Endothelial cell of umbilical vein (primary cell): ENCODE data around the gene CRY2. TPM values are rescaled to one million over a fixed set of nuclear protein-coding genes. Genes with fewer than 3 reads are reported as not detected.

Experiments used
- BruUV-seq: library from RNA; stranded (reverse); fragments of 400-500 nt; replicated peaks from 2 replicates; lab custom pipeline; 2021; lab: Mats Ljungman, UMichigan
- CTCF ChIA-PET: fragments of 300-600, 350-600 bp; sonication (Branson Sonifier 250); formaldehyde crosslinking; loops from one replicate; lab custom pipeline; 2021; ENCODE audit warnings: antibody characterized with exemption, inconsistent platforms; lab: Charles Lee
- POLR2A ChIA-PET: fragments of 300-600, 350-600 bp; sonication (Branson Sonifier 250); formaldehyde crosslinking; loops from one replicate; lab custom pipeline; 2021; ENCODE audit warnings: antibody characterized with exemption, inconsistent platforms; lab: Charles Lee
- DNase-seq: peaks from one replicate; pipeline ENCODE4 v3.0.0-alpha.2; 2011; ENCODE audit warnings: low read depth, low spot score
- FAIRE-seq: peaks from 2 replicates; lab custom pipeline; 2011; peaks lifted over from hg19 to GRCh38; lab: Jason Lieb, UNC
- H2AFZ ChIP-seq: 2 replicates; pipeline ENCODE4 v1.6.0; 2012; ENCODE audit warnings: low read depth, low read length, control low read depth, inconsistent platforms
- H3K27ac ChIP-seq: 2 replicates; pipeline ENCODE4 v1.5.1; 2011; ENCODE audit warnings: low read depth, mild to moderate bottlenecking, control low read depth, low read length, moderate library complexity; ENCODE audit not compliant: insufficient read depth
- H3K27me3 ChIP-seq, 2 experiments: 2 replicates each; pipeline versions ENCODE4 v1.6.0 to v1.6.1; 2011; ENCODE audit warnings: low read length in 2 of 2, mixed read lengths in 1 of 2; ENCODE audit not compliant: control insufficient read depth in 2 of 2, insufficient read depth in 2 of 2
- H3K36me3 ChIP-seq, 2 experiments: 2 replicates in 1 of 2; 3 replicates in 1 of 2; pipeline ENCODE4 v1.5.1; 2011; ENCODE audit warnings: low read length in 2 of 2, mild to moderate bottlenecking in 1 of 2, moderate library complexity in 1 of 2; ENCODE audit not compliant: control insufficient read depth in 2 of 2, insufficient read depth in 2 of 2; ENCODE audit errors: extremely low read depth in 1 of 2
- H3K4me1 ChIP-seq: 3 replicates; pipeline ENCODE4 v1.5.1; 2011; ENCODE audit warnings: mild to moderate bottlenecking, low read length; ENCODE audit not compliant: control insufficient read depth, insufficient read depth; ENCODE audit errors: extremely low read depth
- H3K4me2 ChIP-seq: 2 replicates; pipeline ENCODE4 v1.6.1; 2011; ENCODE audit warnings: low read length, control low read depth, mixed read lengths; ENCODE audit not compliant: insufficient read depth
- H3K4me3 ChIP-seq, 3 experiments: fragments of 200-600 bp in 1 of 3; sonication (generic), shearing (Covaris generic) in 1 of 3; replicated peaks in 1 of 3; 2 replicates each; pipeline ENCODE4 v1.5.1; 2011 to 2016; ENCODE audit warnings: control low read depth in 3 of 3, low read length in 3 of 3, mild to moderate bottlenecking in 2 of 3, inconsistent platforms in 1 of 3, low read depth in 1 of 3, moderate library complexity in 1 of 3; ENCODE audit not compliant: insufficient read depth in 1 of 3
- H3K79me2 ChIP-seq: 2 replicates; pipeline ENCODE4 v1.6.0; 2012; ENCODE audit warnings: low read length, inconsistent platforms; ENCODE audit not compliant: control insufficient read depth, insufficient read depth
- H3K9ac ChIP-seq: replicated peaks from 2 replicates; pipeline ENCODE3; 2011; ENCODE audit warnings: low read length, control low read depth; ENCODE audit not compliant: insufficient read depth; ENCODE audit errors: extremely low read depth
- H3K9me1 ChIP-seq: replicated peaks from 3 replicates; pipeline ENCODE4 v1.6.0; 2011; ENCODE audit warnings: mild to moderate bottlenecking, low read length; ENCODE audit not compliant: control insufficient read depth, insufficient read depth; ENCODE audit errors: extremely low read depth
- H3K9me3 ChIP-seq: replicated peaks from 2 replicates; pipeline ENCODE4 v1.5.1; 2012; ENCODE audit warnings: low read length, inconsistent platforms; ENCODE audit not compliant: control insufficient read depth, insufficient read depth
- H4K20me1 ChIP-seq: replicated peaks from 2 replicates; pipeline ENCODE3; 2011; ENCODE audit warnings: mild to moderate bottlenecking, low read length; ENCODE audit not compliant: control insufficient read depth, insufficient read depth; ENCODE audit errors: extremely low read depth
- CTCF ChIP-seq, 2 donors: IDR thresholded peaks; 1 replicate in 1 of 2; 2 replicates in 1 of 2; pipeline ENCODE4 v1.5.1; 2011; ENCODE audit warnings: low read length in 2 of 2, mild to moderate bottlenecking in 2 of 2, moderate library complexity in 2 of 2, control low read depth in 1 of 2, inconsistent platforms in 1 of 2, low read depth in 1 of 2; ENCODE audit not compliant: insufficient read depth in 1 of 2; ENCODE audit errors: extremely low read depth in 1 of 2
- EZH2 ChIP-seq: IDR thresholded peaks from 2 replicates; pipeline ENCODE4 v1.6.1; 2012; ENCODE audit warnings: borderline replicate concordance, low read depth, mild to moderate bottlenecking, moderate library complexity, low read length, inconsistent platforms; ENCODE audit not compliant: severe bottlenecking
- FOS ChIP-seq: IDR thresholded peaks from 2 replicates; pipeline ENCODE4 v1.6.1; 2011; ENCODE audit warnings: mild to moderate bottlenecking, low read length, moderate library complexity, borderline replicate concordance; ENCODE audit not compliant: insufficient read depth
- GATA2 ChIP-seq: IDR thresholded peaks from 2 replicates; pipeline ENCODE4 v1.7.0; 2011; ENCODE audit warnings: low read depth, mild to moderate bottlenecking, moderate library complexity, mixed read lengths, low read length; ENCODE audit not compliant: insufficient read length, insufficient read depth
- JUN ChIP-seq: IDR thresholded peaks from 2 replicates; pipeline ENCODE4 v1.6.1; 2011; ENCODE audit warnings: borderline replicate concordance, low read depth; ENCODE audit not compliant: insufficient read length, insufficient read depth
- MAX ChIP-seq: IDR thresholded peaks from 2 replicates; pipeline ENCODE4 v1.6.1; 2011; ENCODE audit not compliant: insufficient read depth, insufficient read length
- MYC ChIP-seq: IDR thresholded peaks from one replicate; pipeline ENCODE4 v1.6.1; 2011; ENCODE audit warnings: mild to moderate bottlenecking, low read depth, low read length
- POLR2A ChIP-seq: IDR thresholded peaks from 2 replicates; pipeline ENCODE4 v1.6.1; 2012; ENCODE audit warnings: low read depth, mild to moderate bottlenecking, control low read depth, low read length
- POLR2AphosphoS5 ChIP-seq: IDR thresholded peaks from 2 replicates; pipeline ENCODE4 v1.6.1; 2012; ENCODE audit warnings: low read depth, mild to moderate bottlenecking, control low read depth, low read length, moderate library complexity; ENCODE audit not compliant: insufficient read depth
- dilution Hi-C: fragments of 300-500 bp; cut with MboI; formaldehyde crosslinking; loops from one replicate; pipeline ENCODE4 v1.15.0; 2019; ENCODE audit warnings: low sequenced_read_pairs; ENCODE audit not compliant: extremely low pct_ligation_motif_present
- intact Hi-C: fragments of 100-400 bp; cut with micrococcal nuclease; formaldehyde crosslinking; loops from one replicate; pipeline ENCODE4 v1.10.0; 2022
- polyA plus RNA-seq, 4 experiments: library from polyadenylated mRNA; depleted of rRNA in 3 of 4; stranded (reverse) in 3 of 4; unstranded in 1 of 4; fragments of >200 nt; gene quantifications; 2 replicates each; pipeline versions ENCODE4 v1.2.1 to v1.2.3, GENCODE V29; 2011 to 2012; ENCODE audit warnings: missing spikeins in 1 of 4
- total RNA-seq: library from RNA; stranded (reverse); gene quantifications from 2 replicates; pipeline ENCODE4 v1.2.3, GENCODE V29; 2021

The CRY2 gene
- total and polyA plus RNA-seq, 2 donors (not counting 3 experiments of a cell fraction or from before 2014, with no cell fraction given) = 7.7 to 11.7 TPM

- no peaks in the 10 kb centered on the region for H4K20me1 ChIP-seq
- H3K27ac ChIP-seq = no peak overlapping the region
- no peak overlapping the region for H3K4me3 ChIP-seq
- BruUV-seq = no TSS peak
- H3K79me2 ChIP-seq = no peaks in the 10 kb centered on the region
- no peaks in the 10 kb centered on the region for H3K36me3 ChIP-seq
- no peaks in the 10 kb centered on the region for H3K9me3 ChIP-seq
- FAIRE-seq = no peak
- no peaks in the 10 kb centered on the region for H3K4me1 ChIP-seq
- ChIA-PET POLR2A (no interaction called here), CTCF (interaction anchor here (0.8 to 1.9 kb wide), 3 partner anchors 10 to 48 kb away, joined by 3 to 6 read pairs (median 4); no protein-coding TSS in a partner anchor)
- no peak overlapping the region for H3K4me2 ChIP-seq
- H3K9me1 ChIP-seq = no peaks in the 10 kb centered on the region
- H3K27me3 ChIP-seq = peaks cover 3% of the 10 kb centered on the region in 2 experiments
- intact Hi-C loops = no loop called here
- no peak for DNase-seq
- H2AFZ ChIP-seq = no peak overlapping the region
- dilution Hi-C loops = no loop called here
- H3K9ac ChIP-seq = no peak overlapping the region
- no peak for TF ChIP-seq FOS
- TF ChIP-seq MAX = no peak
- no peak for TF ChIP-seq JUN
- no peak for TF ChIP-seq MYC
- no peak for TF ChIP-seq CTCF (IDR thresholded peaks at IDR 0.05; ENCODE audit: extremely low read depth in 1 of 2, insufficient read depth in 1 of 2, low read depth in 1 of 2, low read length in 2 of 2)
- no peak for TF ChIP-seq EZH2
- TF ChIP-seq POLR2AphosphoS5 = no peak
- no peak for TF ChIP-seq GATA2
- no peak for TF ChIP-seq POLR2A
Observed at GRCh38 chr11:45818961-45819605, 28.2 kb upstream of the CRY2 start.
